Thoracic aorta (tissue), 2 donors: ENCODE measurements around the gene NR3C2. TPM values are rescaled to one million over a fixed set of nuclear protein-coding genes. Genes with fewer than 3 reads are reported as not detected.

Source experiments
- ATAC-seq: fragments of 150-250 bp; one replicate; pipeline ENCODE4 v1.8.0; 2017; ENCODE audit warnings: low read depth; ENCODE audit not compliant: insufficient number of reproducible peaks, low FRiP score
- DNase-seq: peaks from one replicate; pipeline ENCODE4 v3.0.0-alpha.2; 2020; ENCODE audit warnings: low spot score
- H3K27ac ChIP-seq, 2 donors: fragments of 200-600 bp; sonication (generic); 1 replicate in 1 of 2; 2 replicates in 1 of 2; pipeline ENCODE4 v1.5.1; 2016; ENCODE audit warnings: mild to moderate bottlenecking in 2 of 2, moderate library complexity in 2 of 2
- H3K27me3 ChIP-seq: fragments of 200-600 bp; sonication (generic); replicated peaks from 2 replicates; pipeline ENCODE4 v1.6.0; 2016; ENCODE audit warnings: mild to moderate bottlenecking; ENCODE audit not compliant: insufficient read depth
- H3K36me3 ChIP-seq: fragments of 200-600 bp; sonication (generic); one replicate; pipeline ENCODE4 v1.5.1; 2016
- H3K4me1 ChIP-seq, 2 donors: fragments of 200-600 bp; sonication (generic); 1 replicate in 1 of 2; 2 replicates in 1 of 2; pipeline versions ENCODE4 v1.5.1 to v1.6.0; 2016; ENCODE audit warnings: low read depth in 2 of 2, mild to moderate bottlenecking in 1 of 2; ENCODE audit not compliant: control insufficient read depth in 1 of 2
- H3K4me3 ChIP-seq: fragments of 200-600 bp; sonication (generic); 2 replicates; pipeline ENCODE4 v1.5.1; 2016; ENCODE audit warnings: mild to moderate bottlenecking
- H3K9me3 ChIP-seq: fragments of 200-600 bp; sonication (generic); 2 replicates; pipeline ENCODE4 v1.5.1; 2016
- total RNA-seq, 2 donors: library from RNA; depleted of rRNA; stranded (reverse); fragments of >200 nt; gene quantifications; one replicate each; pipeline versions ENCODE4 v1.1.0 to v1.2.3, GENCODE V29; 2016
- TF ChIP-seq, protein P1 (sequence below): fragments of 200-600 bp; sonication (generic); IDR thresholded peaks from one replicate; pipeline ENCODE4 v1.5.1; 2019; ENCODE audit warnings: antibody characterized with exemption

NR3C2 gene
- total RNA-seq, 2 donors from 2014 or later = 11.2 to 18.1 TPM

DNA sequence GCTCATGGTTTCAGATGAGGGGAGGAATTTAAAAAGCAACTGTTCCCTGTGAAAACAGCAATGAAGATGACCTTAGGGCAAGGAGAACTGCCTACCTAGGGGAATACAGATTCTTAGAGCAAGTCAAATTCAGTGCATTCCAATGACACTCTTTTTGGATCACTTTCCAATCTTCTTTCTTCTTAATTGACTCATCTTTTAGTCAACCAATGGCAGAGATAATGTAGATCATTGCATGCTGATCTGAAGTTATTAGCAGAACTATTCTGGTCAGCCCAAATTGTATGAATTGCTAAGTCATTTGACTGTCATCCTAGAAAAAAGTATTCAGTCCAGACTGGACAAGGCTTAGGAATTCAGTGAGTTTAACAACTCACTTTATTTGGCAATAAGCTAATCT, 12.6 kb upstream of the NR3C2 start:
- DNase-seq = no peak
- Histone ChIP-seq H3K36me3 (no peaks in the 10 kb centered on the region), H3K4me3 (no peak overlapping the region), H3K4me1 (no peaks in the 10 kb centered on the region), H3K27me3 (no peaks in the 10 kb centered on the region), H3K9me3 (no peaks in the 10 kb centered on the region), H3K27ac (no peak overlapping the region)
- ATAC-seq = no peak
- TF ChIP-seq, protein P1, sequence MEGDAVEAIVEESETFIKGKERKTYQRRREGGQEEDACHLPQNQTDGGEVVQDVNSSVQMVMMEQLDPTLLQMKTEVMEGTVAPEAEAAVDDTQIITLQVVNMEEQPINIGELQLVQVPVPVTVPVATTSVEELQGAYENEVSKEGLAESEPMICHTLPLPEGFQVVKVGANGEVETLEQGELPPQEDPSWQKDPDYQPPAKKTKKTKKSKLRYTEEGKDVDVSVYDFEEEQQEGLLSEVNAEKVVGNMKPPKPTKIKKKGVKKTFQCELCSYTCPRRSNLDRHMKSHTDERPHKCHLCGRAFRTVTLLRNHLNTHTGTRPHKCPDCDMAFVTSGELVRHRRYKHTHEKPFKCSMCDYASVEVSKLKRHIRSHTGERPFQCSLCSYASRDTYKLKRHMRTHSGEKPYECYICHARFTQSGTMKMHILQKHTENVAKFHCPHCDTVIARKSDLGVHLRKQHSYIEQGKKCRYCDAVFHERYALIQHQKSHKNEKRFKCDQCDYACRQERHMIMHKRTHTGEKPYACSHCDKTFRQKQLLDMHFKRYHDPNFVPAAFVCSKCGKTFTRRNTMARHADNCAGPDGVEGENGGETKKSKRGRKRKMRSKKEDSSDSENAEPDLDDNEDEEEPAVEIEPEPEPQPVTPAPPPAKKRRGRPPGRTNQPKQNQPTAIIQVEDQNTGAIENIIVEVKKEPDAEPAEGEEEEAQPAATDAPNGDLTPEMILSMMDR = no peak

DNA sequence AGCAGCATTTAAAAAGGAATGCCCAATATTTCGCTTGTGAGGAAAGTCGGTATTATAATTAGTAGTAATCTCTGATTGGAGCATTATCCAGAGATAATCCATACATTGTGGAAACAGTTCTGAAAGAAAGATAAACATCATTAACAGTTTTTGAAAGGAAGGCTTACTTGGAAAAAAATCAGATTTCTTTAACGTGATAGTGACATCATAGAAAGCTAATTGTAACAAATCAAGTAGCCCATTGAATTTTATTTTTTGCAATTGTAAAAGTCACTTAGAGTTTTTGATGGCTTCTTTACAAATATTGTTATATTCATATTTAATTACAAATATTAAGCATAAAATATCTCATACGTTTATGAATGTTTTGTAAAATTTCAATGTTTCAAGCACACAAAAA, 11.6 kb upstream of the NR3C2 start:
- H3K36me3 ChIP-seq = no peaks in the 10 kb centered on the region
- DNase-seq (no peak), ATAC-seq (no peak)
- TF ChIP-seq, protein P1 = no peak
- H3K4me1 ChIP-seq = no peaks in the 10 kb centered on the region
- no peaks in the 10 kb centered on the region for H3K27me3 ChIP-seq
- no peaks in the 10 kb centered on the region for H3K9me3 ChIP-seq
- no peak overlapping the region for H3K4me3 ChIP-seq
- no peak overlapping the region for H3K27ac ChIP-seq

DNA sequence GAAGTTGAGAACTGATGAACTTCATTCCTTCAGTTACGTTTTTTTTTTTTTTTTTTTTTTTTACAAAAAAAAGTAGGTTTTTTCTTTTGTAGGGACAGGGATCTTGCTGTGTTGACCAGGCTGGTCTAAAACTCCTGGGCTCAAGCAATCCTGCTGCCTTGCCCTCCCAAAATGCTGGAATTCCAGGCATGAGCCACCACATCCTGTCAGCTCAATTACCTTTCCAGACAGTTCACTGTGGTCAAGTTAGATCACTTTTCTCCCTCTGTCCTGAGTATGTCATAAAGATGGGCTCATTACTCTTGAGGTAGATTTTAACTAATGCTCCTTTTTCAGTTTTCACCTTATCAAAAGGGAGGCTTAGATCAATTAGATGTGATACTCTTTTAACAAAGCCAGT, 10.8 kb upstream of the NR3C2 start:
- Histone ChIP-seq H3K9me3 (no peaks in the 10 kb centered on the region), H3K27me3 (no peaks in the 10 kb centered on the region), H3K4me1 (no peaks in the 10 kb centered on the region), H3K27ac (no peak overlapping the region), H3K36me3 (no peaks in the 10 kb centered on the region), H3K4me3 (no peak overlapping the region)
- TF ChIP-seq, protein P1 = no peak
- ATAC-seq (no peak), DNase-seq (no peak)

DNA sequence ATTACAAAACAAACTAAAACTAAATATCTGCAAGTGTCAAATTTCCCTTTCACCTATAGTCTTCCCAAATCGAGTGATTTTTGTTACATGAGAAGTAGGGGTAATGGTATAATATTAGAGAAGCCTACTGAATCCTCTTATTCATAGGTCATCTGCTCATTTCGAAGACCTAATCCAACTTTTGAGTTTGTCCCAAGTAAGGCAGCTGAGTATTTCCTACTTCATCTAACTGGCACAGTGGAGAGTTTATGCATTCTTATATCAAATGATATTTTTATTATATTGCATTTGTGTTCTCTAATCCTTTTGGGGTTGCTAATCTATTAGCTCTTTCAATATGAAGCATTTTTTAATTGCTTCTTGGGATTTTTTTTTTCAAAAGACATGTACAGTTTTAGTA, 7.7 kb upstream of the NR3C2 start:
- Histone ChIP-seq H3K4me3 (no peak overlapping the region), H3K36me3 (no peaks in the 10 kb centered on the region), H3K27me3 (no peaks in the 10 kb centered on the region), H3K27ac (no peak overlapping the region), H3K4me1 (peaks cover 6 to 18% of the 10 kb centered on the region in 2 donors), H3K9me3 (no peaks in the 10 kb centered on the region)
- TF ChIP-seq, protein P1 = no peak
- DNase-seq (no peak), ATAC-seq (no peak)

DNA sequence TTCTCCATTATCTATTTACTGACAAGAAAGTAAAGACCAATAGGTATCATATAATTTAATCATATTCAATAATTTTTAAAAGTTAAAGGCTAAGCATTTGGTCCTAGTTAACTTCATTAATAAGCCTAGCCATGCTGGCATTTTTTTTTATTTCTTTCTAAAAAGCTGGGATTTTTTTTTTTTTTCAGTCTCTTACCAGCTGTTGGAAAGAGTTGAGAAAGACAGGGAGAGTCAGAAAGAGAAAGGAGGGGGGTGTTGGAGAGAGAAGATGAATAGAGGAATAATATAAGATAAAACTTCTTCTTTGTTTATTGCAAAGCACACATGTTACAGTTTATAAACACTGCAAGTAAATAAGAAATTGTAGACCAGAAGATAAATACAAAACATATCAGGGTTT, 5.9 kb upstream of the NR3C2 start:
- no peak for ATAC-seq
- TF ChIP-seq, protein P1 = no peak

More for the DNA sequence above, 5.9 kb upstream of the NR3C2 start:
- no peak overlapping the region for H3K27ac ChIP-seq
- no peak for DNase-seq
- no peaks in the 10 kb centered on the region for H3K36me3 ChIP-seq
- H3K4me1 ChIP-seq = peaks cover 6 to 18% of the 10 kb centered on the region in 2 donors
- no peaks in the 10 kb centered on the region for H3K9me3 ChIP-seq
- H3K27me3 ChIP-seq = no peaks in the 10 kb centered on the region
- H3K4me3 ChIP-seq = no peak overlapping the region
